SK-N-SH treated with all-trans-retinoic acid at 6 μM for 48 hours (cell line): ENCODE data around the gene PIGV.

ENCODE experiments used
- ATAC-seq: fragments of 200-7000 bp; cut with Tn5 transposase; 3 replicates; pipeline ENCODE4 v1.9.1; 2020; ENCODE audit warnings: mild to moderate bottlenecking, moderate library complexity
- ARNTL ChIP-seq: fragments of 450-650 bp; formaldehyde crosslinking; IDR thresholded peaks from 2 replicates; pipeline ENCODE4 v1.5.0; 2020; ENCODE audit warnings: low read depth, mild to moderate bottlenecking, moderate library complexity, borderline replicate concordance
- BACH2 ChIP-seq: fragments of 250-450 bp; sonication (Bioruptor Pico); IDR thresholded peaks from 2 replicates; pipeline ENCODE4 v1.9.0; 2021; ENCODE audit warnings: mild to moderate bottlenecking, borderline replicate concordance
- CREB5 ChIP-seq: fragments of 250-450 bp; sonication (Bioruptor Pico); IDR thresholded peaks from 2 replicates; pipeline ENCODE4 v1.5.1; 2020; ENCODE audit warnings: low read depth, mild to moderate bottlenecking, moderate library complexity
- CSDC2 ChIP-seq: fragments of 250-450 bp; sonication (Bioruptor Pico); IDR thresholded peaks from 2 replicates; pipeline ENCODE4 v1.5.0; 2020; ENCODE audit warnings: mild to moderate bottlenecking, moderate library complexity
- CSRNP3 ChIP-seq: fragments of 250-450 bp; sonication (Bioruptor Pico); IDR thresholded peaks from 2 replicates; pipeline ENCODE4 v1.5.1; 2021; ENCODE audit warnings: mild to moderate bottlenecking, moderate library complexity
- ESRRG ChIP-seq: fragments of 250-450 bp; sonication (Bioruptor Pico); IDR thresholded peaks from 2 replicates; pipeline ENCODE4 v1.6.1; 2021; ENCODE audit warnings: mild to moderate bottlenecking
- GLIS3 ChIP-seq: fragments of 250-450 bp; sonication (Bioruptor Pico); IDR thresholded peaks from 2 replicates; pipeline ENCODE4 v1.5.0; 2020; ENCODE audit warnings: mild to moderate bottlenecking, moderate library complexity
- ISL1 ChIP-seq: fragments of 250-450 bp; sonication (Bioruptor Pico); IDR thresholded peaks from 2 replicates; pipeline ENCODE4 v2.1.2; 2022; ENCODE audit warnings: mild to moderate bottlenecking, moderate library complexity
- OSR1 ChIP-seq: fragments of 250-450 bp; sonication (Bioruptor Pico); IDR thresholded peaks from 2 replicates; pipeline ENCODE4 v1.8.0; 2022; ENCODE audit warnings: moderate library complexity, mild to moderate bottlenecking, inconsistent platforms
- PATZ1 ChIP-seq: fragments of 250-450 bp; sonication (Bioruptor Pico); IDR thresholded peaks from 2 replicates; pipeline ENCODE4 v1.8.0; 2020; ENCODE audit warnings: mild to moderate bottlenecking, moderate library complexity, borderline replicate concordance
- PPARA ChIP-seq: fragments of 250-450 bp; sonication (Bioruptor Pico); IDR thresholded peaks from 2 replicates; pipeline ENCODE4 v1.5.0; 2020; ENCODE audit warnings: mild to moderate bottlenecking, borderline replicate concordance
- RARB ChIP-seq: fragments of 250-450 bp; sonication (Bioruptor Pico); IDR thresholded peaks from 2 replicates; pipeline ENCODE4 v1.8.0; 2021; ENCODE audit warnings: mild to moderate bottlenecking, moderate library complexity
- SNAI2 ChIP-seq: fragments of 250-450 bp; sonication (Bioruptor Pico); IDR thresholded peaks from 2 replicates; pipeline ENCODE4 v1.5.0; 2020; ENCODE audit warnings: mild to moderate bottlenecking, moderate library complexity
- TCF4 ChIP-seq: fragments of 250-450 bp; sonication (Bioruptor Pico); IDR thresholded peaks from 2 replicates; pipeline ENCODE4 v1.8.0; 2021; ENCODE audit warnings: mild to moderate bottlenecking, moderate library complexity, borderline replicate concordance
- TOX ChIP-seq: fragments of 250-450 bp; sonication (Bioruptor Pico); IDR thresholded peaks from 2 replicates; pipeline ENCODE4 v1.8.0; 2021; ENCODE audit warnings: mild to moderate bottlenecking, moderate library complexity, borderline replicate concordance
- TSHZ2 ChIP-seq: fragments of 250-450 bp; sonication (Bioruptor Pico); IDR thresholded peaks from 2 replicates; pipeline ENCODE4 v1.5.0; 2020; ENCODE audit warnings: mild to moderate bottlenecking, moderate library complexity
- ZC3H10 ChIP-seq: fragments of 250-450 bp; sonication (Bioruptor Pico); IDR thresholded peaks from 2 replicates; pipeline ENCODE4 v1.5.1; 2021; ENCODE audit warnings: mild to moderate bottlenecking, moderate library complexity
- ZFP30 ChIP-seq: fragments of 450-650 bp; formaldehyde crosslinking; IDR thresholded peaks from 2 replicates; pipeline ENCODE4 v1.5.0; 2022; ENCODE audit warnings: mild to moderate bottlenecking, moderate library complexity
- ZNF70 ChIP-seq: fragments of 450-650 bp; formaldehyde crosslinking; IDR thresholded peaks from 2 replicates; pipeline ENCODE4 v1.5.0; 2020; ENCODE audit warnings: mild to moderate bottlenecking, moderate library complexity
- ZNF8 ChIP-seq: fragments of 450-650 bp; formaldehyde crosslinking; IDR thresholded peaks from 2 replicates; pipeline ENCODE4 v1.5.0; 2020; ENCODE audit warnings: mild to moderate bottlenecking, moderate library complexity

The PIGV gene

GRCh38 chr1:26789612-26789865, 1.8 kb downstream of the PIGV start:
- TF ChIP-seq ESRRG (CRISPR knock-in tag), result no peak
- TF ChIP-seq CSRNP3, result no peak
- TF ChIP-seq OSR1 (CRISPR knock-in tag), result no peak
- TF ChIP-seq ZFP30, result no peak
- TF ChIP-seq RARB, result no peak
- TF ChIP-seq TCF4, result no peak
- TF ChIP-seq ISL1 (CRISPR knock-in tag), result no peak
- TF ChIP-seq ZNF8 (CRISPR knock-in tag), result no peak
- TF ChIP-seq TSHZ2 (CRISPR knock-in tag), result no peak
- TF ChIP-seq ZNF70 (CRISPR knock-in tag), result no peak
- TF ChIP-seq CSDC2 (CRISPR knock-in tag), result no peak
- TF ChIP-seq PATZ1 (CRISPR knock-in tag), result no peak
- ATAC-seq, result no peak

GRCh38 chr1:26789931-26790330, 2.2 kb downstream of the PIGV start:
- no peak for TF ChIP-seq ZFP30
- TF ChIP-seq ZC3H10 (CRISPR knock-in tag), result no peak
- no peak for TF ChIP-seq PATZ1 (CRISPR knock-in tag)
- no peak for TF ChIP-seq TCF4
- TF ChIP-seq ARNTL (CRISPR knock-in tag), result no peak
- TF ChIP-seq ISL1 (CRISPR knock-in tag), result no peak
- TF ChIP-seq CSDC2 (CRISPR knock-in tag), result no peak
- no peak for TF ChIP-seq CREB5
- TF ChIP-seq ESRRG (CRISPR knock-in tag), result no peak
- TF ChIP-seq PPARA (CRISPR knock-in tag), result no peak
- no peak for TF ChIP-seq RARB
- TF ChIP-seq CSRNP3, result no peak
- no peak for TF ChIP-seq ZNF70 (CRISPR knock-in tag)
- no peak for TF ChIP-seq ZNF8 (CRISPR knock-in tag)
- TF ChIP-seq GLIS3, result no peak
- no peak for TF ChIP-seq TOX (CRISPR knock-in tag)
- no peak for TF ChIP-seq TSHZ2 (CRISPR knock-in tag)
- no peak for TF ChIP-seq BACH2
- no peak for TF ChIP-seq SNAI2 (CRISPR knock-in tag)
- TF ChIP-seq OSR1 (CRISPR knock-in tag), result no peak
- ATAC-seq, result no peak
